ENCODE measurements around the gene NSDHL. TPM values are rescaled to one million over a fixed set of nuclear protein-coding genes. Genes with fewer than 3 reads are reported as not detected.

The NSDHL gene
- total RNA-seq, 1 experiment from 2014 or later = 22.1 TPM

GRCh38 chrX:152823657-152824056, 7.2 kb upstream of the NSDHL start:
- BruUV-seq (replicated peaks) = no TSS peak
- Histone ChIP-seq H3K4me2 (ENCODE audit: low read length) (no peak overlapping the region), H3K79me2 (ENCODE audit: insufficient read depth, low read length) (no peaks in the 10 kb centered on the region), H3K27ac (ENCODE audit: low read depth, low read length) (no peak overlapping the region), H3K4me1 (ENCODE audit: control insufficient read depth in 1 of 2, insufficient read depth in 2 of 2, low read length in 2 of 2) (no peaks in the 10 kb centered on the region), H3K9me3 (ENCODE audit: control insufficient read depth in 1 of 2, insufficient read depth in 1 of 2, low read depth in 1 of 2, low read length in 2 of 2) (no peaks in the 10 kb centered on the region), H3K36me3 (ENCODE audit: control insufficient read depth in 1 of 2, insufficient read depth in 2 of 2, low read length in 2 of 2) (no peaks in the 10 kb centered on the region), H2AFZ (ENCODE audit: low read depth, low read length, poor library complexity, severe bottlenecking) (no peak overlapping the region), H3K27me3 (ENCODE audit: insufficient read depth, low read length) (no peaks in the 10 kb centered on the region), H3K9me2 (ENCODE audit: insufficient read depth) (no peaks in the 10 kb centered on the region), H4K20me1 (ENCODE audit: insufficient read depth) (no peaks in the 10 kb centered on the region), H3K4me3 (replicated peaks in 1 of 2; ENCODE audit: low read depth in 1 of 2, low read length in 2 of 2) (no peak overlapping the region), H3K9ac (ENCODE audit: low read length) (no peak overlapping the region)
- intact Hi-C loops (cut with micrococcal nuclease) = no loop called here
- ChIA-PET CTCF (no interaction called here), POLR2A (no interaction called here), RAD21 (ENCODE audit: low non-redundant PET in 1 of 2, low total read pairs in 2 of 2, uncharacterized antibody in 2 of 2, unreplicated experiment in 2 of 2) (no interaction called here)
- DNase-seq (ENCODE audit: low read depth, low spot score) (no peak), ATAC-seq (no peak)
- TF ChIP-seq, protein P1, sequence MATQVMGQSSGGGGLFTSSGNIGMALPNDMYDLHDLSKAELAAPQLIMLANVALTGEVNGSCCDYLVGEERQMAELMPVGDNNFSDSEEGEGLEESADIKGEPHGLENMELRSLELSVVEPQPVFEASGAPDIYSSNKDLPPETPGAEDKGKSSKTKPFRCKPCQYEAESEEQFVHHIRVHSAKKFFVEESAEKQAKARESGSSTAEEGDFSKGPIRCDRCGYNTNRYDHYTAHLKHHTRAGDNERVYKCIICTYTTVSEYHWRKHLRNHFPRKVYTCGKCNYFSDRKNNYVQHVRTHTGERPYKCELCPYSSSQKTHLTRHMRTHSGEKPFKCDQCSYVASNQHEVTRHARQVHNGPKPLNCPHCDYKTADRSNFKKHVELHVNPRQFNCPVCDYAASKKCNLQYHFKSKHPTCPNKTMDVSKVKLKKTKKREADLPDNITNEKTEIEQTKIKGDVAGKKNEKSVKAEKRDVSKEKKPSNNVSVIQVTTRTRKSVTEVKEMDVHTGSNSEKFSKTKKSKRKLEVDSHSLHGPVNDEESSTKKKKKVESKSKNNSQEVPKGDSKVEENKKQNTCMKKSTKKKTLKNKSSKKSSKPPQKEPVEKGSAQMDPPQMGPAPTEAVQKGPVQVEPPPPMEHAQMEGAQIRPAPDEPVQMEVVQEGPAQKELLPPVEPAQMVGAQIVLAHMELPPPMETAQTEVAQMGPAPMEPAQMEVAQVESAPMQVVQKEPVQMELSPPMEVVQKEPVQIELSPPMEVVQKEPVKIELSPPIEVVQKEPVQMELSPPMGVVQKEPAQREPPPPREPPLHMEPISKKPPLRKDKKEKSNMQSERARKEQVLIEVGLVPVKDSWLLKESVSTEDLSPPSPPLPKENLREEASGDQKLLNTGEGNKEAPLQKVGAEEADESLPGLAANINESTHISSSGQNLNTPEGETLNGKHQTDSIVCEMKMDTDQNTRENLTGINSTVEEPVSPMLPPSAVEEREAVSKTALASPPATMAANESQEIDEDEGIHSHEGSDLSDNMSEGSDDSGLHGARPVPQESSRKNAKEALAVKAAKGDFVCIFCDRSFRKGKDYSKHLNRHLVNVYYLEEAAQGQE (IDR thresholded peaks at IDR 0.05; ENCODE audit: low read depth) = no peak
- TF ChIP-seq JUND (IDR thresholded peaks at IDR 0.05) = no peak
- no peak for TF ChIP-seq SP1 (IDR thresholded peaks at IDR 0.05; ENCODE audit: low read depth)
- TF ChIP-seq ELF1 (IDR thresholded peaks at IDR 0.05; ENCODE audit: borderline replicate concordance, low read depth) = no peak
- no peak for TF ChIP-seq SRF (IDR thresholded peaks at IDR 0.05; ENCODE audit: low read depth)
- no peak for TF ChIP-seq CEBPB (IDR thresholded peaks at IDR 0.05; ENCODE audit: low read depth)
- no peak for TF ChIP-seq ZNF274 (IDR thresholded peaks at IDR 0.05; ENCODE audit: low read depth, low read length)
- TF ChIP-seq EGR1 (IDR thresholded peaks at IDR 0.05; ENCODE audit: low read depth) = no peak
- TF ChIP-seq MAX (IDR thresholded peaks at IDR 0.05) = no peak
- TF ChIP-seq YY1 (IDR thresholded peaks at IDR 0.05; ENCODE audit: extremely low read depth, insufficient replicate concordance, low read depth, low read length) = no peak
- TF ChIP-seq ZFX (IDR thresholded peaks at IDR 0.05) = no peak
- TF ChIP-seq, protein P2, sequence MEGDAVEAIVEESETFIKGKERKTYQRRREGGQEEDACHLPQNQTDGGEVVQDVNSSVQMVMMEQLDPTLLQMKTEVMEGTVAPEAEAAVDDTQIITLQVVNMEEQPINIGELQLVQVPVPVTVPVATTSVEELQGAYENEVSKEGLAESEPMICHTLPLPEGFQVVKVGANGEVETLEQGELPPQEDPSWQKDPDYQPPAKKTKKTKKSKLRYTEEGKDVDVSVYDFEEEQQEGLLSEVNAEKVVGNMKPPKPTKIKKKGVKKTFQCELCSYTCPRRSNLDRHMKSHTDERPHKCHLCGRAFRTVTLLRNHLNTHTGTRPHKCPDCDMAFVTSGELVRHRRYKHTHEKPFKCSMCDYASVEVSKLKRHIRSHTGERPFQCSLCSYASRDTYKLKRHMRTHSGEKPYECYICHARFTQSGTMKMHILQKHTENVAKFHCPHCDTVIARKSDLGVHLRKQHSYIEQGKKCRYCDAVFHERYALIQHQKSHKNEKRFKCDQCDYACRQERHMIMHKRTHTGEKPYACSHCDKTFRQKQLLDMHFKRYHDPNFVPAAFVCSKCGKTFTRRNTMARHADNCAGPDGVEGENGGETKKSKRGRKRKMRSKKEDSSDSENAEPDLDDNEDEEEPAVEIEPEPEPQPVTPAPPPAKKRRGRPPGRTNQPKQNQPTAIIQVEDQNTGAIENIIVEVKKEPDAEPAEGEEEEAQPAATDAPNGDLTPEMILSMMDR (IDR thresholded peaks at IDR 0.05 in 2 of 3, conservative IDR thresholded peaks at IDR 0.05 in 1 of 3; ENCODE audit: borderline replicate concordance in 1 of 3, insufficient read depth in 1 of 3, low read depth in 2 of 3, low read length in 2 of 3) = no peak
- no peak for TF ChIP-seq RAD21 (IDR thresholded peaks at IDR 0.05; ENCODE audit: low read depth)
- no peak for TF ChIP-seq EZH2 (IDR thresholded peaks at IDR 0.05)
- TF ChIP-seq SIN3A (IDR thresholded peaks at IDR 0.05; ENCODE audit: low read depth) = no peak
- no peak for TF ChIP-seq EZH2phosphoT487 (IDR thresholded peaks at IDR 0.05; ENCODE audit: borderline replicate concordance)
- no peak for TF ChIP-seq TCF7L2 (IDR thresholded peaks at IDR 0.05; ENCODE audit: borderline replicate concordance, extremely low read depth, insufficient read depth, insufficient read length)
- no peak for TF ChIP-seq CBX3 (IDR thresholded peaks at IDR 0.05; ENCODE audit: low read depth)
- TF ChIP-seq, protein P3, sequence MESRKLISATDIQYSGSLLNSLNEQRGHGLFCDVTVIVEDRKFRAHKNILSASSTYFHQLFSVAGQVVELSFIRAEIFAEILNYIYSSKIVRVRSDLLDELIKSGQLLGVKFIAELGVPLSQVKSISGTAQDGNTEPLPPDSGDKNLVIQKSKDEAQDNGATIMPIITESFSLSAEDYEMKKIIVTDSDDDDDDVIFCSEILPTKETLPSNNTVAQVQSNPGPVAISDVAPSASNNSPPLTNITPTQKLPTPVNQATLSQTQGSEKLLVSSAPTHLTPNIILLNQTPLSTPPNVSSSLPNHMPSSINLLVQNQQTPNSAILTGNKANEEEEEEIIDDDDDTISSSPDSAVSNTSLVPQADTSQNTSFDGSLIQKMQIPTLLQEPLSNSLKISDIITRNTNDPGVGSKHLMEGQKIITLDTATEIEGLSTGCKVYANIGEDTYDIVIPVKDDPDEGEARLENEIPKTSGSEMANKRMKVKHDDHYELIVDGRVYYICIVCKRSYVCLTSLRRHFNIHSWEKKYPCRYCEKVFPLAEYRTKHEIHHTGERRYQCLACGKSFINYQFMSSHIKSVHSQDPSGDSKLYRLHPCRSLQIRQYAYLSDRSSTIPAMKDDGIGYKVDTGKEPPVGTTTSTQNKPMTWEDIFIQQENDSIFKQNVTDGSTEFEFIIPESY (IDR thresholded peaks at IDR 0.05; ENCODE audit: extremely low read depth, insufficient replicate concordance, low read length) = no peak
- no peak for TF ChIP-seq POLR2A (IDR thresholded peaks at IDR 0.05; ENCODE audit: borderline replicate concordance, extremely low read depth, insufficient read depth, insufficient read length)
